ENCODE results near the gene TRAT1.

TRAT1 gene

GRCh38 chr3:108849075-108849474 lies 26.5 kb downstream of the TRAT1 start:
- DNase-seq (ENCODE audit: low read depth in 1 of 2, low spot score in 1 of 2): no peak

GRCh38 chr3:108861401-108861800 lies 38.8 kb downstream of the TRAT1 start:
- no peak for DNase-seq (ENCODE audit: low read depth in 1 of 2, low spot score in 1 of 2)

- DNase-seq (ENCODE audit: low read depth in 1 of 2, low spot score in 1 of 2): no peak
Observed at GRCh38 chr3:108862865-108863798, 40.5 kb downstream of the TRAT1 start.

GRCh38 chr3:108863799-108864135 lies 41.2 kb downstream of the TRAT1 start:
- no peak for DNase-seq (ENCODE audit: low read depth in 1 of 2, low spot score in 1 of 2)

- no peak for DNase-seq (ENCODE audit: low read depth in 1 of 2, low spot score in 1 of 2)
Observed at GRCh38 chr3:108877901-108878300, 55.3 kb downstream of the TRAT1 start.

GRCh38 chr3:108879915-108880314 lies 57.3 kb downstream of the TRAT1 start:
- DNase-seq (ENCODE audit: low read depth in 1 of 2, low spot score in 1 of 2): no peak

GRCh38 chr3:108882762-108883161 lies 60.2 kb downstream of the TRAT1 start:
- no peak for DNase-seq (ENCODE audit: low read depth in 1 of 2, low spot score in 1 of 2)

- DNase-seq (ENCODE audit: low read depth in 1 of 2, low spot score in 1 of 2): no peak
Observed at GRCh38 chr3:108883373-108883772, 60.8 kb downstream of the TRAT1 start.

GRCh38 chr3:108887121-108887520 lies 64.5 kb downstream of the TRAT1 start:
- no peak for DNase-seq (ENCODE audit: low read depth in 1 of 2, low spot score in 1 of 2)

GRCh38 chr3:108887777-108888176 lies 65.2 kb downstream of the TRAT1 start:
- no peak for DNase-seq (ENCODE audit: low read depth in 1 of 2, low spot score in 1 of 2)

- no peak for DNase-seq (ENCODE audit: low read depth in 1 of 2, low spot score in 1 of 2)
Observed at GRCh38 chr3:108891833-108892232, 69.2 kb downstream of the TRAT1 start.

- DNase-seq (ENCODE audit: low read depth in 1 of 2, low spot score in 1 of 2): no peak
Observed at GRCh38 chr3:108894981-108895380, 72.4 kb downstream of the TRAT1 start.

GRCh38 chr3:108897883-108898282 lies 75.3 kb downstream of the TRAT1 start:
- DNase-seq (ENCODE audit: low read depth in 1 of 2, low spot score in 1 of 2): no peak

GRCh38 chr3:108899530-108899929 lies 76.9 kb downstream of the TRAT1 start:
- no peak for DNase-seq (ENCODE audit: low read depth in 1 of 2, low spot score in 1 of 2)

Measured in stimulated activated CD4-positive, alpha-beta T cell treated with anti-CD3 and anti-CD28 coated beads, Interleukin-15, amount 100 ng/mL, for 1 hour (primary cell).